Activated naive CD4-positive, alpha-beta T cell treated with anti-CD3 and anti-CD28 coated beads, Interleukin-2, amount 10 ng/mL, durations not matched to agents 7 days and 5 days (primary cell): Measurements from ENCODE around the gene ANGPTL2.
"Not testable (repeated sequence)": the region's sequence is repeated elsewhere in the genome, so short reads cannot be mapped to it uniquely, and the experiment has no call there.

Experiments
- CTCF ChIA-PET: fragments of 350-600 bp; sonication (Branson Sonifier 250); formaldehyde crosslinking; loops from one replicate; lab custom pipeline; 2021; ENCODE audit warnings: antibody characterized with exemption; lab: Charles Lee
- DNase-seq: peaks from one replicate; pipeline ENCODE4 v3.0.0-alpha.2; 2020
- H3K27ac Mint-ChIP-seq: one replicate; pipeline ENCODE4 v1.8.0; 2021; ENCODE audit warnings: mild to moderate bottlenecking, moderate library complexity, mixed read lengths
- H3K27me3 Mint-ChIP-seq: one replicate; pipeline ENCODE4 v1.8.0; 2021; ENCODE audit warnings: mild to moderate bottlenecking, mixed read lengths
- H3K36me3 Mint-ChIP-seq: one replicate; pipeline ENCODE4 v1.8.0; 2021; ENCODE audit warnings: mixed read lengths
- H3K4me1 Mint-ChIP-seq: one replicate; pipeline ENCODE4 v1.8.0; 2021; ENCODE audit warnings: mixed read lengths
- H3K4me3 Mint-ChIP-seq: one replicate; pipeline ENCODE4 v1.8.0; 2021; ENCODE audit warnings: mild to moderate bottlenecking, moderate library complexity, mixed read lengths
- H3K9me3 Mint-ChIP-seq: one replicate; pipeline ENCODE4 v1.8.0; 2021; ENCODE audit warnings: mixed read lengths

The ANGPTL2 gene

GRCh38 chr9:127147251-127147650 is 24.8 kb upstream of the ANGPTL2 start:
- no peak for DNase-seq
- no peaks in the 10 kb centered on the region for H3K4me1 Mint-ChIP-seq
- CTCF ChIA-PET, result no interaction called here
- no peaks in the 10 kb centered on the region for H3K36me3 Mint-ChIP-seq
- peaks cover 48% of the 10 kb centered on the region for H3K27me3 Mint-ChIP-seq
- no peak overlapping the region for H3K4me3 Mint-ChIP-seq
- no peak overlapping the region for H3K27ac Mint-ChIP-seq
- no peaks in the 10 kb centered on the region for H3K9me3 Mint-ChIP-seq

DNA sequence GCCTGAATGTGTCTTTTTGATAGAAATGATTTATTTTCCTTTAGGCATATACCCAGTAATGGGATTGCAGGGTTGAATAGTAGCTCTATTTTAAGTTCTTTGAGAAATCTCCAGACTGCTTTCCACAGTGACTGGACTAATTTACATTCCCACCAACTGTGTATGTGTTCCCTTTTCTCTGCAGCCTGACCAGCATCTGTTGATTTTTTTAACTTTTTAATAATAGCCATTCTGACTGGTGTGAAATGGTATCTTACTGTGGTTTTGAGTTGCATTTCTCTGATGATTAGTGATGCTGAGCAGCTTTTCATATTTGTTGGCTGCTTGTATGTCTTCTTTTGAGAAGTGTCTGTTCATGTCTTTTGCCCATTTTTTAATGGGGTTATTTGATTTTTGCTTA is 24.4 kb upstream of the ANGPTL2 start:
- H3K27me3 Mint-ChIP-seq, result peaks cover 48% of the 10 kb centered on the region
- H3K36me3 Mint-ChIP-seq, DNase-seq, CTCF ChIA-PET, H3K4me3 Mint-ChIP-seq, H3K27ac Mint-ChIP-seq, H3K4me1 Mint-ChIP-seq, H3K9me3 Mint-ChIP-seq: not testable (repeated sequence)

GRCh38 chr9:127144670-127145445 is 22.4 kb upstream of the ANGPTL2 start:
- CTCF ChIA-PET, result no interaction called here
- Mint-ChIP-seq H3K4me3 (no peak overlapping the region), H3K27me3 (peaks cover 51% of the 10 kb centered on the region), H3K36me3 (no peaks in the 10 kb centered on the region), H3K4me1 (no peaks in the 10 kb centered on the region), H3K9me3 (no peaks in the 10 kb centered on the region), H3K27ac (no peak overlapping the region)
- no peak for DNase-seq

GRCh38 chr9:127143920-127144465 is 21.6 kb upstream of the ANGPTL2 start:
- CTCF ChIA-PET, result no interaction called here

DNA sequence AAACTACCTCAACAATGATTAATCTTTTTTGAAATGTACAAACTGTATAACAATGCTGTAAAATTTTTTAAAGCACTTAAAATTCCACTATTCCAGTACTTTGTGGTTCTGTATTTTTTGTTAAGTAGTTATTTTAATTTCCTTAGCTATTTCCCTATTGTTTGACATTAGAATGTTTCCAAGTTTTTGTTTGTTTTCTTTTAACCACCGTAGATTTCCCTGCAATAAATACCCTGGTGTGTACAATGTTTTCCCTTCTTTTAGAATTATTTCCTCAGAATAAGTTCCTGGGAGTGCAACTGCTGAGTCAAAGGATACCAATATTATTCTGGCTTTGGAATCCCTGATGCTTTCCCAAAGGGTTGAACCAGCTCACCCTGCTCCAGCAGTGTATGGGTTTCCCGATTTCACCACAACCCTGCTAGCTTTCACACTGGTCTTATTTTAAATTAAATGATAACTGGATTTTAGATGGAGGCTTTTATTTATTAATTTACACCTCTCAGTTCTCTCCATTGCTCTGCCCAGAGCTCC is 20.6 kb upstream of the ANGPTL2 start:
- no peak for DNase-seq
- Mint-ChIP-seq H3K36me3 (no peaks in the 10 kb centered on the region), H3K4me3 (no peak overlapping the region), H3K9me3 (no peaks in the 10 kb centered on the region), H3K27me3 (peaks cover 51% of the 10 kb centered on the region), H3K4me1 (no peaks in the 10 kb centered on the region), H3K27ac (no peak overlapping the region)
- CTCF ChIA-PET, result no interaction called here

More at GRCh38 chr9:127143920-127144465, 21.6 kb upstream of the ANGPTL2 start:
- Mint-ChIP-seq H3K27ac (no peak overlapping the region), H3K27me3 (peaks cover 53% of the 10 kb centered on the region), H3K9me3 (no peaks in the 10 kb centered on the region), H3K36me3 (no peaks in the 10 kb centered on the region), H3K4me1 (no peaks in the 10 kb centered on the region), H3K4me3 (no peak overlapping the region)
- no peak for DNase-seq

- Mint-ChIP-seq H3K27ac (no peak overlapping the region), H3K36me3 (no peaks in the 10 kb centered on the region), H3K4me3 (no peak overlapping the region), H3K9me3 (no peaks in the 10 kb centered on the region), H3K27me3 (peaks cover 50% of the 10 kb centered on the region), H3K4me1 (no peaks in the 10 kb centered on the region)
- CTCF ChIA-PET, result no interaction called here
- no peak for DNase-seq
Observed at GRCh38 chr9:127142291-127142690, 19.9 kb upstream of the ANGPTL2 start.

DNA sequence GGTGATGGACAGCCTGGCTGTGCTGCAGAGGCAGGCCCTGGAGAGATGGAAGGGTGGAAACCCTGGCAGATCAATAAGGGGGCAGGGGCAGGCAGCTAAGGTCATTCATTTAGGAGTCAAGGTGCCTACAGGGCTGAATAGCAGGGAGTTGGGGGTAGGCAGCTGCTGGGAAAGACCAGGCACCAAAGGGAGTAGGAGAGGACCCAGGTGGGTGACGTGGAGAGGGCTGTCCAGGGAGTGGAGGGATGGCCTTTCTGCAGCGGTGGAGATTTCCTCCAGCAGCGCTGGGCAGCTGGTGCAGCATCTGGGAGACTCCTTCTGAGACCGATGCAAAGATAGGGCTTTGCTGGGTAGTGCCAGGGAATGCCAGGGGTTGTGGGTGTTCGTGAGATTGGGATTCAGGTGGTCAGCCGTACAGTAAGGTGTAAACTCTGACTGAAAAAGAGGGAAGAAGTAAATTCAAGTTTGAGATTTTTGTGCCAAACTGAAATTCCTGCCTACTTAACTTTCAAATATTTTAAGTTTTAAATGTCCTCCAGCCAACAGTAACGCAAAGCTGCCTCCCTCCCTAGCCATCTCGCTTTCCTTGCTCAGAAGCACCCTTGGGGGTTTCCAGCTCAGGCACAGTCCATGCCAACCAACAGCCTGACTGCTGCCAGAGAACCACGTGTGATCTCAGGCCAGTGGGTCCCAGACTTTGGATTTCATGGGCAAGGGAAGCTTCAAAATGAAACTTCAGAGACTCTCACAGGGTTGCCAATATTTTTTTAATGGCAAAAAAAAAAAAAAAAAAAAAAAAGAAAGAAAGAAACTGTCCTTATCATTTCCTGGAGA is 18.6 kb upstream of the ANGPTL2 start:
- Mint-ChIP-seq H3K27me3 (peaks cover 62% of the 10 kb centered on the region), H3K9me3 (no peaks in the 10 kb centered on the region), H3K4me1 (no peaks in the 10 kb centered on the region), H3K27ac (no peak overlapping the region), H3K4me3 (no peak overlapping the region), H3K36me3 (no peaks in the 10 kb centered on the region)
- CTCF ChIA-PET, result no interaction called here
- DNase-seq, result no peak

- peaks cover 65% of the 10 kb centered on the region for H3K27me3 Mint-ChIP-seq
Observed at GRCh38 chr9:127140181-127140580, 17.7 kb upstream of the ANGPTL2 start.

DNA sequence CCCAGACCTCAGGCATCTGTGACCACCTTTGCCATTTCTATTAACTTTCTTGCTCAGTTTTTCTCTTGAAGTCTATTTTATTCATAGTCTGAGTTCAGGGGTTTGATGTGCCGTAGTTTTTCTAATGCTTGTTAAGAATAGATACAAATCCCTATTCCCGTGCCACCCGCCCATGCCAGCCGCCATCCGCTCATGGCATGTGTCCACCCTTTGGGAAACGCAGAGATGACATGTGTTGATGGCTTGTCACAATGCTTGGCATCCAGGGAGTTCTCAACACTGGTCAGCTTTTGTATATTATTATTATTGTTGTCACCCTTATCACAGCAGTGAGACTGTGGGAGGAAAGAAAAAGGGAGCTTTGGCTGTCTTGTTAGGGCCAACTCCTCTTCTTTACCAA is 17.3 kb upstream of the ANGPTL2 start:
- Mint-ChIP-seq H3K4me3 (no peak overlapping the region), H3K9me3 (no peaks in the 10 kb centered on the region), H3K27me3 (peaks cover 67% of the 10 kb centered on the region), H3K4me1 (no peaks in the 10 kb centered on the region), H3K36me3 (no peaks in the 10 kb centered on the region), H3K27ac (no peak overlapping the region)
- no peak for DNase-seq
- CTCF ChIA-PET, result no interaction called here

More at GRCh38 chr9:127140181-127140580, 17.7 kb upstream of the ANGPTL2 start:
- H3K27ac Mint-ChIP-seq, result no peak overlapping the region
- H3K9me3 Mint-ChIP-seq, result no peaks in the 10 kb centered on the region
- no peaks in the 10 kb centered on the region for H3K36me3 Mint-ChIP-seq
- no peak for DNase-seq
- CTCF ChIA-PET, result no interaction called here
- H3K4me1 Mint-ChIP-seq, result no peaks in the 10 kb centered on the region
- H3K4me3 Mint-ChIP-seq, result no peak overlapping the region

- Mint-ChIP-seq H3K36me3 (no peaks in the 10 kb centered on the region), H3K4me3 (no peak overlapping the region), H3K27me3 (peaks cover 68% of the 10 kb centered on the region), H3K4me1 (no peaks in the 10 kb centered on the region), H3K27ac (no peak overlapping the region), H3K9me3 (no peaks in the 10 kb centered on the region)
- no peak for DNase-seq
- CTCF ChIA-PET, result interaction anchor here (1.2 to 1.6 kb wide), 2 partner anchors 21 to 153 kb away, joined by 3 to 4 read pairs; no protein-coding TSS in a partner anchor
Observed at GRCh38 chr9:127139071-127139731, 16.8 kb upstream of the ANGPTL2 start.

DNA sequence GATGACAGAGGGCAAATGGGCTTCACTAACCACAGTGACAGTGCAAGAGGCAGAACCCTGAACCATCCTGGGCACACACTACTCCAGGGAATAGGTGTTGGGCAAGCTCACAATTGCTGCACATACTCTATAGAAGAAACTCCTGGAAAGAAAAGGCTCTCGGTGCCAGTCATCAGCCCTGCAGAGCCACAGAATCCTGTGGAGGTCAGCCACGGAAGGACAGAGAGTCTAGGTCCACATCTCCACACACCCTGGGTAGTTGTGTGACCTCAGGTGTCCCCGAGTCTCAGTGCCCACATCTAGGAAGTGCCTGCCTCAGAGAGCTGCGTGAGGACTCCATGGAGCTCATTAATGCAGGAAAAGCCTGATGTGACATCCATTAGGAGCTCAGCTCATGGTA is 16.0 kb upstream of the ANGPTL2 start:
- Mint-ChIP-seq H3K4me1 (no peaks in the 10 kb centered on the region), H3K4me3 (no peak overlapping the region), H3K27me3 (peaks cover 68% of the 10 kb centered on the region), H3K9me3 (no peaks in the 10 kb centered on the region), H3K36me3 (no peaks in the 10 kb centered on the region), H3K27ac (no peak overlapping the region)
- CTCF ChIA-PET, result interaction anchor here (0.9 to 1.6 kb wide), 3 partner anchors 21 to 153 kb away, joined by 3 to 4 read pairs (median 4); no protein-coding TSS in a partner anchor
- no peak for DNase-seq

- Mint-ChIP-seq H3K27ac (no peak overlapping the region), H3K27me3 (peaks cover 71% of the 10 kb centered on the region), H3K4me1 (no peaks in the 10 kb centered on the region), H3K36me3 (no peaks in the 10 kb centered on the region), H3K9me3 (no peaks in the 10 kb centered on the region), H3K4me3 (no peak overlapping the region)
- CTCF ChIA-PET, result interaction anchor here (0.9 to 1.6 kb wide), 2 partner anchors 22 to 28 kb away, joined by 4 read pairs; no protein-coding TSS in a partner anchor
- DNase-seq, result no peak
Observed at GRCh38 chr9:127137640-127138360, 15.4 kb upstream of the ANGPTL2 start.

GRCh38 chr9:127136880-127137639 is 14.6 kb upstream of the ANGPTL2 start:
- Mint-ChIP-seq H3K9me3 (no peaks in the 10 kb centered on the region), H3K4me1 (no peaks in the 10 kb centered on the region), H3K27ac (no peak overlapping the region), H3K36me3 (no peaks in the 10 kb centered on the region), H3K27me3 (peaks cover 67% of the 10 kb centered on the region), H3K4me3 (no peak overlapping the region)
- CTCF ChIA-PET, result interaction anchor here (1.6 kb wide), 1 partner anchor 23 kb away, joined by 4 read pairs; no protein-coding TSS in a partner anchor
- DNase-seq, result no peak
